IMR-90 (cell line): Measurements from ENCODE around the gene LGALSL. TPM values are rescaled to one million over a fixed set of nuclear protein-coding genes. Genes with fewer than 3 reads are reported as not detected.

Source experiments
- ATAC-seq: fragments of 200-7000 bp; cut with Tn5 transposase; 2 replicates; pipeline ENCODE4 v1.9.1; 2020; ENCODE audit warnings: low read depth, mild to moderate bottlenecking, moderate library complexity
- BruUV-seq: library from RNA; stranded (reverse); fragments of 400-500 nt; replicated peaks from 2 replicates; lab custom pipeline; 2021; lab: Mats Ljungman, UMichigan
- CTCF ChIA-PET: fragments of 300-600 bp; formaldehyde crosslinking; extraction: SDS; loops from one replicate; lab custom pipeline; 2021; ENCODE audit warnings: antibody characterized with exemption; lab: Yijun Ruan, JAX
- POLR2A ChIA-PET: fragments of 300-600 bp; sonication (Branson Sonifier 250); formaldehyde crosslinking; loops from one replicate; lab custom pipeline; 2022; ENCODE audit warnings: antibody characterized with exemption; ENCODE audit not compliant: unreplicated experiment; lab: Charles Lee
- DNase-seq: peaks from one replicate; pipeline ENCODE4 v3.0.0; 2013
- H2AFZ ChIP-seq: replicated peaks from 2 replicates; pipeline ENCODE3; 2013; ENCODE audit warnings: low read length, mild to moderate bottlenecking; ENCODE audit not compliant: poor library complexity
- H2AK5ac ChIP-seq: 2 replicates; pipeline ENCODE4 v1.6.1; 2013; ENCODE audit warnings: low read depth, low read length, inconsistent platforms
- H2AK9ac ChIP-seq: replicated peaks from 2 replicates; pipeline ENCODE3; 2013; ENCODE audit warnings: mild to moderate bottlenecking, low read depth, low read length, moderate library complexity; ENCODE audit not compliant: poor library complexity
- H2BK120ac ChIP-seq: 2 replicates; pipeline ENCODE4 v1.6.1; 2013; ENCODE audit warnings: low read depth, low read length, inconsistent platforms
- H2BK15ac ChIP-seq: 3 replicates; pipeline ENCODE4 v1.6.1; 2013; ENCODE audit warnings: low read depth, low read length, inconsistent platforms
- H2BK20ac ChIP-seq: 2 replicates; pipeline ENCODE4 v1.6.1; 2013; ENCODE audit warnings: low read depth, mild to moderate bottlenecking, inconsistent platforms, low read length, moderate library complexity
- H2BK5ac ChIP-seq: 2 replicates; pipeline ENCODE4 v1.6.1; 2013; ENCODE audit warnings: mild to moderate bottlenecking, low read depth, low read length, inconsistent platforms; ENCODE audit not compliant: poor library complexity, severe bottlenecking
- H3K14ac ChIP-seq: replicated peaks from 2 replicates; pipeline ENCODE4 v1.6.1; 2013; ENCODE audit warnings: low read depth, low read length, inconsistent platforms
- H3K18ac ChIP-seq: 2 replicates; pipeline ENCODE4 v1.6.1; 2013; ENCODE audit warnings: low read depth, low read length, control low read depth
- H3K23ac ChIP-seq: 2 replicates; pipeline ENCODE4 v1.6.1; 2013; ENCODE audit warnings: low read depth, low read length, inconsistent platforms
- H3K27ac ChIP-seq: 2 replicates; pipeline ENCODE4 v1.5.1; 2013; ENCODE audit warnings: mild to moderate bottlenecking, control low read depth, low read length; ENCODE audit not compliant: insufficient read depth
- H3K27me3 ChIP-seq: 2 replicates; pipeline ENCODE4 v1.6.1; 2013; ENCODE audit warnings: low read length; ENCODE audit not compliant: control insufficient read depth, insufficient read depth
- H3K36me3 ChIP-seq: 2 replicates; pipeline ENCODE4 v1.6.1; 2013; ENCODE audit warnings: low read length, mixed read lengths; ENCODE audit not compliant: control insufficient read depth, insufficient read depth
- H3K4ac ChIP-seq: 2 replicates; pipeline ENCODE4 v1.6.1; 2013; ENCODE audit warnings: low read depth, low read length, inconsistent platforms
- H3K4me1 ChIP-seq: 2 replicates; pipeline ENCODE4 v1.6.1; 2013; ENCODE audit warnings: low read length, mixed read lengths; ENCODE audit not compliant: control insufficient read depth, insufficient read depth
- H3K4me2 ChIP-seq: 2 replicates; pipeline ENCODE4 v1.6.1; 2013; ENCODE audit warnings: low read depth, mild to moderate bottlenecking, control low read depth, low read length, moderate library complexity
- H3K4me3 ChIP-seq: 2 replicates; pipeline ENCODE4 v1.5.1; 2013; ENCODE audit warnings: low read depth, mild to moderate bottlenecking, control low read depth, low read length, moderate library complexity; ENCODE audit not compliant: insufficient read depth
- H3K56ac ChIP-seq: 2 replicates; pipeline ENCODE4 v1.6.1; 2013; ENCODE audit warnings: low read length, inconsistent platforms; ENCODE audit not compliant: insufficient read depth; ENCODE audit errors: extremely low read depth
- H3K79me1 ChIP-seq, 2 experiments: 2 replicates each; pipeline ENCODE4 v1.6.1; 2013; ENCODE audit warnings: low read length in 2 of 2, inconsistent platforms in 1 of 2, low read depth in 1 of 2
- H3K9ac ChIP-seq: 2 replicates; pipeline ENCODE4 v1.6.1; 2013; ENCODE audit warnings: low read depth, low read length, control low read depth
- H3K9me1 ChIP-seq: 2 replicates; pipeline ENCODE4 v1.6.1; 2013; ENCODE audit warnings: low read length, inconsistent platforms; ENCODE audit not compliant: insufficient read depth
- H3K9me3 ChIP-seq: 2 replicates; pipeline ENCODE4 v1.6.1; 2013; ENCODE audit warnings: low read length; ENCODE audit not compliant: control insufficient read depth, insufficient read depth
- H4K20me1 ChIP-seq: 2 replicates; pipeline ENCODE4 v1.6.1; 2013; ENCODE audit warnings: low read length, inconsistent platforms; ENCODE audit not compliant: insufficient read depth
- H4K5ac ChIP-seq: 2 replicates; pipeline ENCODE4 v1.6.1; 2013; ENCODE audit warnings: mild to moderate bottlenecking, low read depth, low read length, control low read depth
- H4K8ac ChIP-seq, 2 experiments: 2 replicates each; pipeline ENCODE4 v1.6.1; 2013; ENCODE audit warnings: low read depth in 2 of 2, low read length in 2 of 2, control low read depth in 1 of 2, inconsistent platforms in 1 of 2
- H4K91ac ChIP-seq: 2 replicates; pipeline ENCODE4 v1.6.1; 2013; ENCODE audit warnings: low read depth, low read length, inconsistent platforms; ENCODE audit not compliant: insufficient read depth
- BHLHE40 ChIP-seq: fragments of 150-350 bp; IDR thresholded peaks from 2 replicates; pipeline ENCODE4 v1.6.1; 2016; ENCODE audit warnings: mild to moderate bottlenecking, low read depth, low read length
- CEBPB ChIP-seq: IDR thresholded peaks from 2 replicates; pipeline ENCODE4 v1.6.1; 2012; ENCODE audit warnings: low read depth, low read length, improper control_type of control experiment
- CHD1 ChIP-seq: IDR thresholded peaks from 2 replicates; pipeline ENCODE4 v1.6.1; 2012; ENCODE audit warnings: low read depth, low read length, improper control_type of control experiment
- CTCF ChIP-seq: conservative IDR thresholded peaks from 2 replicates; pipeline ENCODE4 v1.5.1; 2012; ENCODE audit warnings: mild to moderate bottlenecking, low read depth, low read length, improper control_type of control experiment
- ELK1 ChIP-seq: fragments of 150-350 bp; IDR thresholded peaks from 2 replicates; pipeline ENCODE4 v1.6.1; 2016; ENCODE audit warnings: low read depth, mild to moderate bottlenecking, low read length, moderate library complexity, borderline replicate concordance
- FOS ChIP-seq: fragments of 150-350 bp; IDR thresholded peaks from 2 replicates; pipeline ENCODE4 v1.6.1; 2016; ENCODE audit warnings: low read depth, low read length
- MAFK ChIP-seq: IDR thresholded peaks from 2 replicates; pipeline ENCODE4 v1.6.1; 2012; ENCODE audit warnings: low read depth, low read length, improper control_type of control experiment
- MAZ ChIP-seq: IDR thresholded peaks from 2 replicates; pipeline ENCODE4 v1.6.1; 2012; ENCODE audit warnings: low read depth, mild to moderate bottlenecking, low read length, improper control_type of control experiment, moderate library complexity, borderline replicate concordance
- MXI1 ChIP-seq: IDR thresholded peaks from 2 replicates; pipeline ENCODE4 v1.6.1; 2012; ENCODE audit warnings: low read depth, mild to moderate bottlenecking, low read length, moderate library complexity, borderline replicate concordance
- NFE2L2 ChIP-seq: fragments of 150-350 bp; IDR thresholded peaks from 2 replicates; pipeline ENCODE4 v1.6.1; 2016; ENCODE audit warnings: low read depth, mild to moderate bottlenecking, low read length
- POLR2A ChIP-seq: IDR thresholded peaks from 2 replicates; pipeline ENCODE4 v1.6.1; 2012; ENCODE audit warnings: mild to moderate bottlenecking, low read depth, low read length
- RAD21 ChIP-seq: IDR thresholded peaks from 2 replicates; pipeline ENCODE4 v1.6.1; 2012; ENCODE audit warnings: low read length, improper control_type of control experiment
- RCOR1 ChIP-seq: IDR thresholded peaks from 2 replicates; pipeline ENCODE4 v1.6.1; 2012; ENCODE audit warnings: mild to moderate bottlenecking, low read length, improper control_type of control experiment; ENCODE audit not compliant: insufficient replicate concordance
- RFX5 ChIP-seq: IDR thresholded peaks from 2 replicates; pipeline ENCODE4 v1.8.0; 2012; ENCODE audit warnings: low read depth, mild to moderate bottlenecking, low read length, moderate library complexity
- SMC3 ChIP-seq: fragments of 150-350 bp; IDR thresholded peaks from 2 replicates; pipeline ENCODE4 v1.6.1; 2016; ENCODE audit warnings: low read depth, mild to moderate bottlenecking, antibody characterized with exemption, low read length, moderate library complexity
- USF2 ChIP-seq: fragments of 150-350 bp; IDR thresholded peaks from 2 replicates; pipeline ENCODE4 v1.6.1; 2017; ENCODE audit warnings: mild to moderate bottlenecking, antibody characterized with exemption, low read length, low read depth
- WGBS, 2 experiments: methylation state at CpG; one replicate each; pipeline versions ENCODE4 v1.1.5 to v1.1.7; 2013; ENCODE audit warnings: missing lambda C conversion rate in 2 of 2; ENCODE audit not compliant: insufficient read length in 1 of 2; ENCODE audit errors: extremely low coverage in 2 of 2; 5-methylcytosine and 5-hydroxymethylcytosine counted together
- dilution Hi-C: fragments of 300-500 bp; cut with HindIII; formaldehyde crosslinking; loops from one replicate; pipeline ENCODE4 v1.14.3; 2018; ENCODE audit warnings: low sequenced_read_pairs; ENCODE audit not compliant: unreplicated experiment
- in situ Hi-C: fragments of 300-500 bp; cut with MboI; formaldehyde crosslinking; loops from 3 replicates; pipeline ENCODE4 v1.14.3; 2019; ENCODE audit warnings: low sequenced_read_pairs, inconsistent platforms, mixed read lengths
- intact Hi-C: fragments of 100-400 bp; cut with micrococcal nuclease; formaldehyde crosslinking; loops from 2 replicates; pipeline ENCODE4 v1.10.0; 2022
- polyA plus RNA-seq, 3 experiments: library from polyadenylated mRNA; depleted of rRNA; stranded (reverse); fragments of >200 nt; gene quantifications; 2 replicates each; pipeline ENCODE4 v1.2.3, GENCODE V29; 2012; ENCODE audit warnings: low replicate concordance in 1 of 3
- total RNA-seq: library from RNA; depleted of rRNA; stranded (reverse); fragments of >200 nt; gene quantifications from 2 replicates; pipeline ENCODE4 v1.2.3, GENCODE V29; 2012

Gene LGALSL
- total and polyA plus RNA-seq, 2 of the 4 experiments (the other 2 are of a cell fraction): 0.86 to 2.9 TPM

- DNase-seq: no peak
- TF ChIP-seq USF2 (no peak), SMC3 (no peak), MXI1 (no peak), MAZ (no peak), RCOR1 (no peak), MAFK (no peak), NFE2L2 (no peak), RAD21 (no peak), CHD1 (no peak), RFX5 (no peak), FOS (no peak), ELK1 (no peak), CTCF (no peak), BHLHE40 (no peak), POLR2A (no peak), CEBPB (no peak)
These were observed 11.0 kb upstream of the LGALSL start for GRCh38 chr2:64442801-64443429.

More at GRCh38 chr2:64442801-64443429, 11.0 kb upstream of the LGALSL start:
- Histone ChIP-seq H3K18ac (no peak overlapping the region), H2BK20ac (no peak overlapping the region), H3K56ac (no peak overlapping the region), H3K79me1 (no peaks in the 10 kb centered on the region), H3K4ac (no peak overlapping the region), H4K20me1 (no peaks in the 10 kb centered on the region), H4K5ac (no peak overlapping the region), H3K4me2 (no peak overlapping the region), H3K27me3 (peaks cover 30% of the 10 kb centered on the region), H2BK15ac (no peak overlapping the region), H3K27ac (no peak overlapping the region), H2AK5ac (no peak overlapping the region), H3K9me1 (no peaks in the 10 kb centered on the region), H2AFZ (no peak overlapping the region), H4K8ac (no peak overlapping the region), H3K14ac (no peak overlapping the region), H3K4me3 (no peak overlapping the region), H2AK9ac (no peak overlapping the region), H3K4me1 (no peaks in the 10 kb centered on the region), H2BK5ac (no peak overlapping the region), H4K91ac (no peak overlapping the region), H3K9ac (no peak overlapping the region), H3K36me3 (no peaks in the 10 kb centered on the region), H3K9me3 (no peaks in the 10 kb centered on the region), H3K23ac (no peak overlapping the region), H2BK120ac (no peak overlapping the region)
- BruUV-seq: no TSS peak
- WGBS, 2 experiments: no CpG with 5 or more reads among the region's 7 CpGs
- in situ Hi-C loops (no loop called here), intact Hi-C loops (no loop called here), dilution Hi-C loops (no loop called here)
- CTCF ChIA-PET: no interaction called here
- no peak for ATAC-seq
- POLR2A ChIA-PET: no interaction called here
